Activated CD4-positive, CD25-positive, alpha-beta regulatory T cell treated with anti-CD3 and anti-CD28 coated beads, Interleukin-2, amount 50 U/mL, for 24 hours (primary cell): ENCODE measurements around the gene OR1B1.
"Not testable (repeated sequence)": the region's sequence is repeated elsewhere in the genome, so short reads cannot be mapped to it uniquely, and the experiment has no call there.

Experiments used
- ATAC-seq, 2 donors: fragments of 150-1000 bp; cut with Tn5 transposase; one replicate each; pipeline ENCODE4 v1.10.0; 2021; ENCODE audit warnings: mild to moderate bottlenecking in 1 of 2, moderate library complexity in 1 of 2

OR1B1 gene

GRCh38 chr9:122657527-122657926 is at the start of gene OR1B1:
OR1B1 (minus strand) TSS chr9:122657627.
- no peak for ATAC-seq

- ATAC-seq = no peak
Observed at GRCh38 chr9:122695696-122696095, 38.3 kb upstream of the OR1B1 start.

GRCh38 chr9:122684851-122685250 is 27.4 kb upstream of the OR1B1 start:
- no peak for ATAC-seq

GRCh38 chr9:122672481-122672880 is 15.1 kb upstream of the OR1B1 start:
- no peak for ATAC-seq

- no peak for ATAC-seq
Observed at GRCh38 chr9:122661416-122661815, 4.0 kb upstream of the OR1B1 start, which contains the start of gene OR1L1. OR1L1 (plus strand) TSS chr9:122661716; CDS start chr9:122661716, 0 bp downstream.

- ATAC-seq = no peak
Observed at GRCh38 chr9:122656378-122656777, 1.0 kb downstream of the OR1B1 start.

GRCh38 chr9:122642226-122642625 is 15.2 kb downstream of the OR1B1 start:
- ATAC-seq = no peak

- no peak for ATAC-seq
Observed at GRCh38 chr9:122619996-122620395, 37.4 kb downstream of the OR1B1 start.

GRCh38 chr9:122614362-122614761 is 43.1 kb downstream of the OR1B1 start, which contains the start of gene OR1Q1:
OR1Q1 (plus strand) TSS chr9:122614738; CDS start chr9:122614738, 0 bp downstream.
- ATAC-seq = no peak

- ATAC-seq = no peak
Observed at GRCh38 chr9:122609804-122610203, 47.6 kb downstream of the OR1B1 start.

GRCh38 chr9:122606587-122606986 is 50.8 kb downstream of the OR1B1 start:
- ATAC-seq = no peak

GRCh38 chr9:122605691-122606090 is 51.7 kb downstream of the OR1B1 start:
- ATAC-seq = no peak

GRCh38 chr9:122583284-122583683 is 74.1 kb downstream of the OR1B1 start, which contains the start of gene OR1L8:
OR1L8 (minus strand) TSS chr9:122583384; CDS start chr9:122568477, 14,907 bp downstream.
- ATAC-seq = not testable (repeated sequence)

GRCh38 chr9:122580360-122580759 is 77.1 kb downstream of the OR1B1 start:
- no peak for ATAC-seq

GRCh38 chr9:122579874-122580273 is 77.6 kb downstream of the OR1B1 start:
- ATAC-seq = no peak
